ENCODE results near the gene GRAP2. TPM values are rescaled to one million over a fixed set of nuclear protein-coding genes. Genes with fewer than 3 reads are reported as not detected.

Gene GRAP2
- total RNA-seq, 4 donors from 2014 or later: 3.8 to 10.5 (median 4.3) TPM

GRCh38 chr22:40010746-40011145 is 109.9 kb downstream of the GRAP2 start:
- H3K36me3 ChIP-seq: no peaks in the 10 kb centered on the region
- TF ChIP-seq POLR2A (IDR thresholded peaks at IDR 0.05) (no peak), EP300 (IDR thresholded peaks at IDR 0.05) (no peak), CTCF (IDR thresholded peaks at IDR 0.05) (no peak)
- no peak for DNase-seq (ENCODE audit: low spot score in 2 of 2)
- H3K4me1 ChIP-seq: peaks cover 0 to 28% (median 3%) of the 10 kb centered on the region in 4 donors
- 80 to 92% methylated on average over 5 to 6 of the region's 6 CpGs for WGBS, 2 donors
- H3K9me3 ChIP-seq: no peaks in the 10 kb centered on the region
- H3K27me3 ChIP-seq: peaks cover 0 to 15% of the 10 kb centered on the region in 2 donors
- peak overlapping the region in 1 of 4 donors; percentile 74 for H3K27ac ChIP-seq
- no peak overlapping the region for H3K4me3 ChIP-seq

- Histone ChIP-seq H3K9me3 (no peaks in the 10 kb centered on the region), H3K4me1 (peaks cover 0 to 5% (median 2%) of the 10 kb centered on the region in 4 donors), H3K27me3 (peaks cover 0 to 9% of the 10 kb centered on the region in 2 donors), H3K36me3 (peaks cover 0 to 7% (median 0%) of the 10 kb centered on the region in 3 donors), H3K27ac (peak overlapping the region in 1 of 4 donors; percentile 38), H3K4me3 (no peak overlapping the region)
- no peak for TF ChIP-seq EP300 (IDR thresholded peaks at IDR 0.05)
- no peak for TF ChIP-seq POLR2A (IDR thresholded peaks at IDR 0.05)
- no peak for TF ChIP-seq CTCF (IDR thresholded peaks at IDR 0.05)
- no peak for DNase-seq (ENCODE audit: low spot score in 2 of 2)
- WGBS, 2 donors: 84 to 85% methylated on average over 5 of the region's 5 CpGs
Observed at GRCh38 chr22:40014667-40015248, 113.9 kb downstream of the GRAP2 start.

DNA sequence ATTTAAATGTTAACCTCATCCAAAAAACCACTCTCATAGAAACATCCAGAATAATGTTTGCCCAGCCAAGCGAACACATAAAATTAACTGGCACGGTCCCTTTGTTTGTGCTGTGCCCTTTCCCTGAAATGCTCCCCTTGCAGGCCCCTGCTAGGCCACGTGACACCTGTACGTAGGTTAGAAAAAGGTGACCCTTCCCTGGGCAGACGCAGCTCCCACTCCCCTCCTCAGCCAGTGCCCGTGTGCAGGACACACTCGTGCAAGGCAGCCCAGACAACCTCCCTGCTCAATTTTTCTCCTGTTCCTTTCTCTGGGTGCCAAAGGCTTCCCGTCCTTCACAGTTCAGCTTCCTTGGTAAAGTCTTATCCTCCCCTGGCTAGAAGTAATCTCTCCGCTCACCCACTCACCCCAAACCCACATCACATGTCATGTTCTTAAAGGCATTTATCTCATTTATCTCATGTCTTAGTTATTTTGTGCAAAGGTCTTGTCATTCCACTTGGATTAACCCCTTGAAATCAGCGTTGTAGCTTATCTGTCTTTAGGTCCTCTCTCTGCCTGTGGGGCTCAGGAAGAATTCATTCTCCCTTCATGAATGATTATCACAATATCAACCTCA is 114.6 kb downstream of the GRAP2 start:
- no peaks in the 10 kb centered on the region for H3K9me3 ChIP-seq
- peaks cover 0 to 9% (median 0%) of the 10 kb centered on the region in 3 donors for H3K36me3 ChIP-seq
- no peaks in the 10 kb centered on the region for H3K4me1 ChIP-seq
- no peak for TF ChIP-seq EP300 (IDR thresholded peaks at IDR 0.05)
- no peak for TF ChIP-seq POLR2A (IDR thresholded peaks at IDR 0.05)
- no peak for TF ChIP-seq CTCF (IDR thresholded peaks at IDR 0.05)
- H3K27ac ChIP-seq: peak overlapping the region in 1 of 4 donors; percentile 38
- WGBS, 2 donors: 74 to 77% methylated on average over 10 of the region's 10 CpGs
- no peak for DNase-seq (ENCODE audit: low spot score in 2 of 2)
- H3K4me3 ChIP-seq: no peak overlapping the region
- H3K27me3 ChIP-seq: peaks cover 0 to 3% of the 10 kb centered on the region in 2 donors

- DNase-seq (ENCODE audit: low spot score in 2 of 2): no peak
- no peaks in the 10 kb centered on the region for H3K9me3 ChIP-seq
- H3K4me3 ChIP-seq: no peak overlapping the region
- H3K27me3 ChIP-seq: peaks cover 0 to 3% of the 10 kb centered on the region in 2 donors
- no peak overlapping the region for H3K27ac ChIP-seq
- TF ChIP-seq POLR2A (IDR thresholded peaks at IDR 0.05): no peak
- no peak for TF ChIP-seq CTCF (IDR thresholded peaks at IDR 0.05)
- TF ChIP-seq EP300 (IDR thresholded peaks at IDR 0.05): no peak
- peaks cover 0 to 8% (median 3%) of the 10 kb centered on the region in 4 donors for H3K4me1 ChIP-seq
- peaks cover 0 to 24% (median 0%) of the 10 kb centered on the region in 3 donors for H3K36me3 ChIP-seq
- WGBS, 2 donors: 95% methylated on average over 6 of the region's 6 CpGs
Observed at GRCh38 chr22:40018051-40018450, 117.2 kb downstream of the GRAP2 start.

DNA sequence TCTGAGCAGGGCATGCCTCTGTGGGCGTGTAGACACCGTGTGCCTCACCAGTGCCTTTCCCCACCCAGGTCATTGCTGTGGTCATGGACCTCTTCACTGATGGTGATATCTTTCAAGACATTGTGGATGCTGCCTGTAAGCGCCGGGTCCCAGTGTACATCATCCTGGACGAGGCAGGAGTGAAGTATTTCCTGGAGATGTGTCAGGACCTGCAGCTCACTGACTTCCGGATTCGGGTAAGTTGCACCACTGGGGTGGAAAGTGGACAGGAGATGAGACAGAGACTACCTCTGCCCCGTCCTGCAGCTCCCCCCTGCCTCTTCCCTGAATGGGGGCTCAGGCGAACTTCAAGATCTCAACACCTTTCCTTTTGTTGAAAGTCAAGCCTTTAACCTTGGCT is 118.2 kb downstream of the GRAP2 start:
- Histone ChIP-seq H3K27ac (no peak overlapping the region), H3K9me3 (no peaks in the 10 kb centered on the region), H3K36me3 (peaks cover 0 to 24% (median 0%) of the 10 kb centered on the region in 3 donors), H3K27me3 (peaks cover 0 to 3% of the 10 kb centered on the region in 2 donors), H3K4me1 (peaks cover 0 to 10% (median 4%) of the 10 kb centered on the region in 4 donors), H3K4me3 (no peak overlapping the region)
- no peak for TF ChIP-seq EP300 (IDR thresholded peaks at IDR 0.05)
- TF ChIP-seq POLR2A (IDR thresholded peaks at IDR 0.05): no peak
- no peak for TF ChIP-seq CTCF (IDR thresholded peaks at IDR 0.05)
- WGBS, 2 donors: 90 to 92% methylated on average over 9 of the region's 9 CpGs
- DNase-seq (ENCODE audit: low spot score in 2 of 2): no peak
